GM19372 (cell line): ENCODE results near the gene TASP1.
"Not testable (repeated sequence)": the region's sequence is repeated elsewhere in the genome, so short reads cannot be mapped to it uniquely, and the experiment has no call there.

Experiments used
- ATAC-seq: cut with Tn5 transposase; IDR thresholded peaks from one replicate; pipeline ENCODE4 v1.9.1; 2021; ENCODE audit warnings: mild to moderate bottlenecking, low read depth, moderate library complexity; ENCODE audit not compliant: unreplicated experiment

The TASP1 gene

DNA sequence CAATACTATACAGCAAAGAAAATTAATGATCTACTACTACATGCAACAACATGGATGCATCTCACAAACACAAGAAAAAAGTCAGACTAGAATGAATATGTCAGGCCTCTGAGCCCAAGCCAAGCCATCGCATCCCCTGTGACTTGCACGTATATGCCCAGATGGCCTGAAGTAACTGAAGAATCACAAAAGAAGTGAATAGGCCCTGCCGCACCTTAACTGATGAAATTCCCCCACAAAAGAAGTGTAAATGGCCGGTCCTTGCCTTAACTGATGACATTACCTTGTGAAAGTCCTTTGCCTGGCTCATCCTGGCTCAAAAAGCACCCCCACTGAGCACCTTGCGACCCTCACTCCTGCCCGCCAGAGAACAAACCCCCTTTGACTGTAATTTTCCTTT, 280.9 kb downstream of the TASP1 start:
- ATAC-seq: not testable (repeated sequence)

DNA sequence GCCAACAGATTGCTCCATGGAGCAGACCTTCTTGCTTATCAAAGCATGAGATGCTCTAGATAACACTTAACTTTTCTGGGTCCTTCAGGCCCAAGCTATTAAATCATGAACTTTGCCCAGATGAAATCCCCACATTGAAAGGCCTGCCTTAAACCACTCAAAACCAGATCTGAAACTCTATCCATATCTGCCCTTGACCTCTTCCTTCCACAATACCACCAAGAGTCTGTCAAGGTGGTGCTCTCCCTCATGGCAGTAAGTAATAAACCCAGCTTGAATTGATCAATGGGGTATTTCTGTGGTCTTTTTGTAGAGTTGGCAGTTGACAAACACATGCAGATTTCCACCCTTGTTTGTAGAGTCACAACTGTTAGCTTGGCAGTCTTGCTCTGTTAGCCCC, 282.1 kb downstream of the TASP1 start:
- ATAC-seq: no peak

DNA sequence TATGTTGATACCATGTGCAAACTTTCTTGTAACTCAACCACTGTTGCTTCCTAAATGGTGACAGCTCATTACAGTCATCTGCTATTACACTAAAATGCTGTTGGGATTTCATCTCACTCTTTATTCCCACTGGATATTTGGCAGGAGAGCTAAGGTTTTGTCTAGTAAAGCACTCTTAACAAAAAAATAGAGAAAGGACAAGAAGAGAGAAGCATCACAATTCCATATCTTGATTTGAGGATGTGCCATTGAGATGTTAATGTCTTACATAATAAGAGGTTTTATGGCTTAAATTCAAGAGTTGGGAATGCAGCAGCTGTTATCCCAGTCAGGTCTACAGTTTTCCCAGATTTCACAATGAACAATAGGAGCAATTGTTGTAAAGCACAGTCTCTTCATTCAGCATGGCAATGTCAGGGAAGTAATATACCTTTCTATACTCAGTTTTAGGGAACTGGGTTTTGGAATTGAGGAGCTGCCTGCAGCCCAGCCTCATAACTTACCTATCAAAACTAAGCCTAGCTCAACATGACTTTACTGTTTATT, 282.7 kb downstream of the TASP1 start:
- ATAC-seq: no peak

DNA sequence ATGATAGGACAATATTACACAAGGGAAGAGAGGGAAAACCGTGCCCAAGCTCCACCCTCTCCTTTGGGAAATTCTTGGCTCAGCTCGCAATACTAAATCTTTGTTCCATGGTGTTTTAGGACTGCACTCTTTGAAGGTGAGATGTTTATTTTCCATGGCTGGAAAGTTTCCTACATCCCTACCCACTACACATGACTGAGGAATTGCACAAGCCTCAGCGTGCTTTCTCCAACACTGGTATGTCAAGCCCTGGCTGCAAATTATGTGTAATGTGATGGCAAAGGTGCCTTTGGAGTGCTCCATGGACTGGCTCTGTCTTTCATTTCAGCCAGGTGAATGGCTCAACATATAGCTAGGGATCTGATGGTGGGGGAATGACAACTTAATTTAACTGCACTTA, 283.3 kb downstream of the TASP1 start:
- ATAC-seq: no peak

DNA sequence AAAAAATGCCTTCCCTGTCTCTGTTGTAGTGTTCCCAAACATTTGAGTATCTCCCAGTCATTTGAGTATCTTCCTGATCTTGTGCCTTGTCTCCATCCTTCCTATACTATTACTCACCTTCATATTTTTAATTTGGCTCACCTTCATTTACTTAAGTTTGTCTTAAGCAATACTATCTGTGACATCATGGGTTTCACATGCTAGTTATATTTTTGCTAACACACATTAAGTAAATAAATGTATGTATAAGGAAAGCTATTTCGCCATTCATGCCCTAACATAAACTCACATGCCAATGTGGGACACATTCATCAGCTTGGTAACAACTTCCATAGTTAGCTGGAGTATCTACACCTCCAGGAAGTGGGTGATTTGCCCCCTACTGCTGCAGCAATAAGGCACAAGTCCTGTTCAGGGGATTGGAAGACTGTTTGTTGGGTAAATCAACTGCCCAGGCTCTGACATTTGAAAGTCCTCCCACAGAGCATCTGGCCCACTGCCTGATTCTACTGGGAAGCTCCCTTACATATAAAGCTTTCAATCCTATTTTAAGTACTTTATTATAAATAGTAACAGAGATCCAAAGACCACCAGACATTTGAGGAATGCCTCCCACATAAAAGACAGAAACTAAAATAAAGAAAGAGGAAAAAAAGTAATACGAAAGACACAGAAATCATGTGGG, 285.3 kb downstream of the TASP1 start:
- ATAC-seq: no peak

DNA sequence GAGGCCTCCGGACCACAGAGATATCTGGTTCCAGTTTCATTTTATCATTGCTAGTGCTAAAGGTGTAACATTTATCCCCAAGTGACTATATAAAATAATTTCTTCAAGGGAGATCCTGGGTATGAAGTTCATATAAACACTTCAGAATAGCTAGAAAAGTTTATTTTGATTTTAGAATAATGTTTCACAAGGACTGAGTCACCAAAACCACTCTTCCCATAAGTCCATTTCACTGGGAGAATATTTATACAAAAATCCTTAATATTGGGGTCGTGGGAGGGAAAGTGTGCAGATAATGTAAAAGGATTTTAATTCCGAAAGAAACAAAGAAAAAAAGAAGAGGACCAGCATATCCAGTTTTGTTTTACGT, 289.5 kb downstream of the TASP1 start:
- ATAC-seq: no peak

DNA sequence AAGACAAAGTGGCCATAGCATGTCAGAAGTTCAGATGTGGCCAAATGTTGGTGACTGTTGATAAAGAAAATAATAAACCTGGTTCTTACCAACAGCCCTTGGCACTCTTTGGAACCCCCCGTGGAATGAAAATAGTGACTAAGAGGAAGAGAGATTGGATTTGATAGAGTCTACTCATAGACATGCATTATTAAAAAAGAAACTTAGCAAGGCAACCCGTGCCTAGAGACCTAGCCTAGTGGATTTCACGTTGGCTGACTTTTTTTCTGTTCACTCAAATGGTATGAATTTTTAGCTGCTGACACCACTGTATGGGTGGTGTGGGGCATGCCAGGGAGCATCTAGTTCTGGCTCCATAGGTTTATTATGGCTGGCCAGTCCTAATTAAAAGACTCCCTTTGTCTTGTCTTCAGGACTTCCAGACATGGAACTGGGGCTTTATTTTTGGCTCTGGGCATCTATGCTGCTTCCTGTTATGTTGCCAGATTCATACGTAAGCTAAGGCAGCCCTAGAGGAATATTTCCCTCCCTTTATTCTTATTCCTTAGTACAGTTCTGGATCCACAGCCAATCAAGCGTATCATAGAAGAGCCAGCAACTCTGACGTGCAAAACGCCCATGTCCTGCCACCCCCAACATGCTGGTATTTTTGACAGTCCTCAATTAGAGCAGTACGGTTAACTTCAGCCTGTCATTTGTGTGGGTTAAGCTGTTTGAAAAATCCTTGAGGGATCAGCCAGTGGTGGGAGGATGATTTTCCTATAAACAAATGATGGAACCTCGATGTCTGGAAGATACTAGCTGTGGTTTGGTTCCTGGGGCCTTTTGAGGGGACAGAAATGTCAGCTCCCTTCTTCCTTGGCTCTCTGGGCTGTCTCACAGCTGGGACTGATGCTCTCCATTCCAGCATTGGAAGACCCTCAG, 290.2 kb downstream of the TASP1 start:
- ATAC-seq: no peak

DNA sequence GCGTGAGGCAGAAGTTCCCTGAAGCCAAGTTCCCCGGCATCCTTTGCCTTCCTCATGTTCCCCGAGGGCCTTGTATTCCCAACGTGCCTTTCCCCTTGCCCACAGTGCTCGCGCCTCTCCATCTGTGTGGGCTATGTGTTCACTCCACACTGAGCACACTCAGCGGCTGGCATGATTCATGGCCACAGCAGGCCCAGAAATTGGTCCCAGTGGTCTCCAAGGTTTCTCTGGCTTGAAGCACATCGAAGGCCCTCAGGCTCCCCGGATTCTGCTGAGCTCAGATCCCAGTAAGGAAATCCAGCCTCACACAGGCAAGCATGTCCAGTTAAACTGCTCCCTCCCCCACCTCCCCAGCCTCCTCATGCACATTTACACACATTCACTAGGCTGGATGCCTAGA, 294.1 kb downstream of the TASP1 start:
- no peak for ATAC-seq

DNA sequence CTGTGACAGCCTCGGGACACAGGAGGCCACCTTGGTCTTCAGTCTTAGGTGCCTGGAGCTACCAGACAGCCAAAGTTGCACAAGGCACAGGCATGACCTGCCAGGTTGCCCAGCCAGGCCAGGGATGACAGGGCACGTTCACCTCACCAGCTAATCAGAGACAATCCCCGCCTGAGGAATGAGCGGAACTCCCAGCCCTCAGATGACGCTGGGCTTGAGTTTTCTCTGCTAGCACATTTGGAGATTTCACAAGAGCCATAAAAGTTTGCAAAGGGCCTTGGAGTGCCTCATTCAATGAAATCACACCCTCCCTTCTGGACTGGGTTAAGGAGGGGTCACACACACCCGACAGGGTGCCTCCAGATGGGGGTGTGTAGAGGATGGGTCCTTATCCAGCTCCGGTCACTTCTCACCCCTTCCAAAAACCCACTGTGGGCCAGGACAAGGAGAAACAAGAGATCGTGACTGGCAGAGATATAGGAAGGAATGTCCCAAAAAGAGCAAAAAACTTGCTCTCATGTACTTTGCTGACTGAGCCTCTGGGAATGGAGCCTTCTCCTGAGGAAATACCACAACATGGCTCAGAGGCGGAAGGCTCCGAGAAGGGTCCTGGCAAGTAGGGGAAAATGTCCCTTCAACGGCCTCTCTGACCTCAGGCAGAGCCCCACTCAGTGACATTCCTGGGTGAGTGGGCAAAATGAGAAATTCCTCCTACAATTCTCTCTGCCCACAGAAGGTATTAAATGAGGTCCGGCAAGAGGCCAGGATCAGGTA, 296.1 kb downstream of the TASP1 start:
- no peak for ATAC-seq

DNA sequence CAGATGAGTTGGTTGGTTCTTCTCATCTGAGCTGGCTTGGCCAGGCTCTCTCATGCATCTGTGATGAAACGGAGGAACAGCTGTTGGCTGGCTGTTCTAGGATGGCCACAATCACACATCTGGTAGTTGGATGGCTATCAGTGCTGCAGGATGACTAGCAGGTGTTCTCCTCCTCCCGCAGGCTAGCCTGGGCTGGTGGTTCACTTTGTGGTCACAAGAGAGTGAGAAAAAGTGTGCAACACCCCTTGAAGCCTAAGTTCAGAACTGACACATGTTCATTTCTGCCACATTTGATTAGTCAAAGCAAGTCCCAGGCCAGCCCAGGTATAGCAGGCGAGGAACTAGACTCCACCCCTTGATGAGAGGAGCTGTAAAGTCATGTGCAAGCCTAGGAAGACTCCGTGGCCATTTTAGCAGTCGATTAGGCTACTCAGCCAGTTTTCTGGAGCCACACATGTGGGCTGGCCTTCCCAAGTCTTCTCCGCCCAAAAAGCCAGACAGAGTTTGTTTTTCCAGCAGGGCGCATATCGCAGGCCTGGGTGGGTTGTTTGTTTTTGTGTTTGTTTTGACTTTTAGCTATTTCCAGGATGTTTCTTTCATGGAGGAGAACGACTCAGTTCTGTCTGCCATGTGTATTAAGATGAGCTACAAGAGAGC, 296.9 kb downstream of the TASP1 start:
- no peak for ATAC-seq

DNA sequence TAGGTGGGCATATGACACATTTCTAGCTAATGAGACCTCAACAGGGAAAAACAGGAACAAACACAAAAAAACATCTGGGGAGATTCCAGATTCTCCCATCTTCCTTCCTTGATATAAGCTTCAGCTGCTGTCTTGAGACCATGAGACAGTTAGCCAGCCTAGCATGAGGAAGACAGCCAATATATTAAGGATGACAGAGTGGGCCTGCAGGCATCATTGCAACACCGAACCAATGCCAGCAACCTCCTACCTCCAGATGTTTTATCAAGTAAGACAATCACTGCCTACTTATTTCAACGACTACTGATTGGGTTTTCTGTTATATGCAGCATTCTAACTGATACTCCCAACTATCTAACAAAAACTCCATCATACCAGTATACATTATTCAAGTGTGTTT, 298.6 kb downstream of the TASP1 start:
- no peak for ATAC-seq
